ES-I3 (cell line): Measurements from ENCODE around the gene DSG2.

Source experiments
- H3K36me3 ChIP-seq: 2 replicates; pipeline ENCODE4 v1.6.1; 2013; ENCODE audit warnings: mild to moderate bottlenecking, low read length, control low read depth, moderate library complexity; ENCODE audit not compliant: insufficient read depth
- H3K4me1 ChIP-seq: 2 replicates; pipeline ENCODE4 v1.6.1; 2013; ENCODE audit warnings: mild to moderate bottlenecking, control low read depth, low read length; ENCODE audit not compliant: insufficient read depth
- H3K9ac ChIP-seq: 2 replicates; pipeline ENCODE4 v1.6.1; 2013; ENCODE audit warnings: low read depth, mild to moderate bottlenecking, low read length, moderate library complexity
- H3K9me3 ChIP-seq: 2 replicates; pipeline ENCODE4 v1.6.1; 2013; ENCODE audit warnings: mild to moderate bottlenecking, low read length, moderate library complexity; ENCODE audit not compliant: control insufficient read depth, insufficient read depth

DSG2 gene

GRCh38 chr18:31555971-31556747 lies 58.2 kb downstream of the DSG2 start:
- Histone ChIP-seq H3K4me1 (0 out of 2 replicates have a peak, but pooled peaks cover 6% of the 10 kb centered on the region), H3K36me3 (no peaks in the 10 kb centered on the region), H3K9ac (no peak overlapping the region), H3K9me3 (no peaks in the 10 kb centered on the region)

GRCh38 chr18:31557446-31557845 lies 59.5 kb downstream of the DSG2 start:
- Histone ChIP-seq H3K36me3 (no peaks in the 10 kb centered on the region), H3K4me1 (0 out of 2 replicates have a peak, but pooled peaks cover 6% of the 10 kb centered on the region), H3K9ac (no peak overlapping the region), H3K9me3 (no peaks in the 10 kb centered on the region)

DNA sequence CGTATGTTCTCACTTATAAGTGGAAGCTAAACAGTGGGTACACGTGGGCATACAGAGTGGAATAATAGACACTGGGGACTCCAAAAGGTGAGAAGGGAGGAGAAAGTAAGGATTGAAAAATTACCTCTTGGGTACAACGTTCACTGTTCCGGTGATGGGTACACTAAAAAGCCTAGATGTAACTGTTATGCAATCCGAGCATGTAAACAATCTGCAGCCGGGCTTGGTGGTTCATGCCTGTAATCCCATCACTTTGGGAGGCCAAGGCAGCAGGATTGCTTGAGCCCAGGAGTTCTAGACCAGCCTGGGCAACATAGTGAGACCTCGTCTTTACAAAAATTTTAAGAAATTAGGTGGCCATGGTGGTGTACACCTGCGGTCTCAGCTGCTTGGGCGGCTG lies 60.6 kb downstream of the DSG2 start:
- Histone ChIP-seq H3K9me3 (no peaks in the 10 kb centered on the region), H3K4me1 (0 out of 2 replicates have a peak, but pooled peaks cover 6% of the 10 kb centered on the region), H3K9ac (no peak overlapping the region), H3K36me3 (no peaks in the 10 kb centered on the region)

DNA sequence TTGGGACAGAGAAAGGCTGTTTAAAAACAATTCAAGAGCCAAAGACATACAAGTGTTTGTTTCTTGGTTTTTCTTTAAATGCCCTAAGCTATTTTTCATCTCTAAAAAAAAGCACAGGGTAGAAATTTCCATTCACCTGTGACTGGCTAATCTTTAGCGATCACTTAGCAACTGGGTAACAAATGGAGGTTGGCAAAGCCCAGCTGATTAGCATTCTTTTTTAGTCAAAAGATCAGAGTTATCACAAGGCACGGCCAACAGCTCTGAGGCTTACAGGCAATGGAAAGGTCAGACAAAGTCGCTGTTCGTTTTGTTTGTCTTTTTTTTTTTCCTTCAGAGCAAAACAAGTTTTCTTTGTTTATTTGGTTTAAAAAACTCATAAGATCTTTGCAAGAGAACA lies 64.7 kb downstream of the DSG2 start:
- Histone ChIP-seq H3K9me3 (no peaks in the 10 kb centered on the region), H3K36me3 (no peaks in the 10 kb centered on the region), H3K9ac (no peak overlapping the region), H3K4me1 (no peaks in the 10 kb centered on the region)

GRCh38 chr18:31563778-31564177 lies 65.8 kb downstream of the DSG2 start:
- Histone ChIP-seq H3K9ac (no peak overlapping the region), H3K36me3 (no peaks in the 10 kb centered on the region), H3K9me3 (no peaks in the 10 kb centered on the region), H3K4me1 (no peaks in the 10 kb centered on the region)

DNA sequence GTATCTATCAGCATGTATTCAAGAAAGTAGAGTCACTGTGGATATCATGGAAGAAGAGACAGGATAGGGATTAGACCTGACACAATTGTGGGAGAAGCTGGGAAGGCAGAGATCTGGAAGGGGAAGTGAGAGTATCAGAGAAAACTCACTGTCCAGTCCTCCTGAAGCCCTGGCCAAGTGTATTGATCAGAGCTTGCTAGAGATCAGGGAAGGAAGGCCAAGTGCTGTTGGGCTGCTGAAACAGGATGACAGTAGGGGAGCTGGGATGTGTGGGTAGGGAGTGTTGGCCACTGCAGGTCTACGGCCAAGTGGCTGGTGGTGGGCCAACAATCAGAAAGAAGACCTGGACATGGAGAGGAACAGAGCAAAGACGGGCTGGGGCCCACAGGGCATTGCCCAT lies 67.4 kb downstream of the DSG2 start:
- H3K9ac ChIP-seq = no peak overlapping the region
- no peaks in the 10 kb centered on the region for H3K9me3 ChIP-seq
- no peaks in the 10 kb centered on the region for H3K4me1 ChIP-seq
- H3K36me3 ChIP-seq = no peaks in the 10 kb centered on the region

- Histone ChIP-seq H3K9ac (no peak overlapping the region), H3K4me1 (no peaks in the 10 kb centered on the region), H3K36me3 (no peaks in the 10 kb centered on the region), H3K9me3 (no peaks in the 10 kb centered on the region)
Measured at GRCh38 chr18:31565782-31566512, 68.0 kb downstream of the DSG2 start.

- no peak overlapping the region for H3K9ac ChIP-seq
- H3K36me3 ChIP-seq = no peaks in the 10 kb centered on the region
- no peaks in the 10 kb centered on the region for H3K4me1 ChIP-seq
- H3K9me3 ChIP-seq = no peaks in the 10 kb centered on the region
Measured at GRCh38 chr18:31566576-31567306, 68.8 kb downstream of the DSG2 start.

- Histone ChIP-seq H3K9ac (no peak overlapping the region), H3K4me1 (no peaks in the 10 kb centered on the region), H3K36me3 (no peaks in the 10 kb centered on the region), H3K9me3 (no peaks in the 10 kb centered on the region)
Measured at GRCh38 chr18:31572368-31572767, 74.4 kb downstream of the DSG2 start.

DNA sequence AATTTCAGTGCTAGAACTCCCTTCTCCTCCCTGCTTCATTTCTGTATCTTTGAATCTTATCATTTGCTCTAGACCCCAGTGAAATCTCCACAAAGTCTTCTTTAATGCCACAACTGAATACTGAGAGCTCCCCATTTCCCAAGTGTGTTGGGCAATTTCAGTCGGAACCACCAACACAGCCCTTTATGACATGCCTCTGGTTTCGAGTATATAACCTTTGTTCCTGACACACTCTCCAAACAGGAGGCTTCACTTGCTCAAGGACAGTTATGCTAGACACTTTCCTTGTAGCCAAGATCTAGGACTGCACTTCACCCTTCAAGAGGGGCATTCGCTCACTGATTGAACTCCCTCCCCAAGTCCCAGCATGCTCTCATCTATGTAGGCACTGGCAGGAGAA lies 75.1 kb downstream of the DSG2 start:
- Histone ChIP-seq H3K4me1 (no peaks in the 10 kb centered on the region), H3K9ac (no peak overlapping the region), H3K9me3 (no peaks in the 10 kb centered on the region), H3K36me3 (no peaks in the 10 kb centered on the region)

GRCh38 chr18:31574359-31574758 lies 76.4 kb downstream of the DSG2 start:
- no peak overlapping the region for H3K9ac ChIP-seq
- H3K4me1 ChIP-seq = no peaks in the 10 kb centered on the region
- no peaks in the 10 kb centered on the region for H3K9me3 ChIP-seq
- no peaks in the 10 kb centered on the region for H3K36me3 ChIP-seq

DNA sequence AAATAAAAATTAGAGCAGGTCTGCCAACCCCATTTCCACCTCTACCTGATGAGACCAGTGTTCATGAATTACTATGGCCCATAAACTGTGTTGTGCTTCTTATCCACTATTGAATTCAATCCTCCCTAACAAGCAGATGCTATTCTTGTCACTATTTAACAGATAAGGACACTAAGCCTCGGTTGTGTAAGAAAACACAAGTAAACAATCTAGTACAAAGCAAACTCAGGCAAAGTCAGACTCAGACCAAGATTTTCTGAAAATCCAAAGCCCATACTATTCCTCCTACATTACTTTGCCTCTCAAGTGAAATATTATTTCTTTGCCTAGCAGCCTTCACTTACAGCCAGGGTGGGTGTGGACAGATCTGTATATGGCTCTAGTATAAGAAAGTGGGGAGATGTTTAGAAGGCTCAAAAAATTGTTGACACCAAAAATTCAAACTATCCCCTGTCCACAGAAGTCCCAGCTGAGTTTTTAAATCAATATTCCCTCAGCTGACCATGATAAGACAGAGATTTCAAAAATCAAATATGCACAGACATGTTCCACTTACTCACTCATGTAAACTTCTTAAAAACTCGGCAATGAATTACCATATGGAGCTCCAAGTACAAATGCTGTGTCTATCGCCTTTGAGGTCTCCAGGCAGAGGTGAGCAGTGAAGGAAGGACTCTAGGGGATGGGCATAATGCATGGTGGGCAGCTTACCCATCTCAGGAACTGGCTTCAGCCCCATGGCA lies 77.7 kb downstream of the DSG2 start:
- H3K4me1 ChIP-seq = no peaks in the 10 kb centered on the region
- H3K9ac ChIP-seq = no peak overlapping the region
- H3K9me3 ChIP-seq = no peaks in the 10 kb centered on the region
- H3K36me3 ChIP-seq = no peaks in the 10 kb centered on the region

- no peaks in the 10 kb centered on the region for H3K36me3 ChIP-seq
- peaks cover 1% of the 10 kb centered on the region; the same call in 1 of the 2 replicates for H3K4me1 ChIP-seq
- no peak overlapping the region for H3K9ac ChIP-seq
Measured at GRCh38 chr18:31576670-31577069, 78.7 kb downstream of the DSG2 start.

GRCh38 chr18:31577195-31577594 lies 79.2 kb downstream of the DSG2 start:
- Histone ChIP-seq H3K9me3 (no peaks in the 10 kb centered on the region), H3K4me1 (peaks cover 5% of the 10 kb centered on the region; the same call in 1 of the 2 replicates), H3K9ac (no peak overlapping the region), H3K36me3 (no peaks in the 10 kb centered on the region)

More at GRCh38 chr18:31576670-31577069, 78.7 kb downstream of the DSG2 start:
- no peaks in the 10 kb centered on the region for H3K9me3 ChIP-seq
